Measurements from ENCODE around the gene PPP6R2. TPM values are rescaled to one million over a fixed set of nuclear protein-coding genes. Genes with fewer than 3 reads are reported as not detected.

PPP6R2 gene
- total and polyA plus RNA-seq, 10 donors, result 23.6 to 76.2 (median 62.1) TPM

GRCh38 chr22:50310949-50311444 is 32.1 kb upstream of the PPP6R2 start:
- DNase-seq, result peak; percentile 75

GRCh38 chr22:50311606-50312351 is 31.3 kb upstream of the PPP6R2 start:
- no peak for TF ChIP-seq CTCF (IDR thresholded peaks at IDR 0.05 in 8 of 11, conservative IDR thresholded peaks at IDR 0.05 in 3 of 11)
- peak in 2 of 3 donors; percentile 39 to 44 for TF ChIP-seq POLR2AphosphoS5 (IDR thresholded peaks at IDR 0.05)
- H3K4me3 ChIP-seq, result no peak overlapping the region
- intact Hi-C loops (cut with DNase I; ENCODE audit: low total_unique reads), result no loop called here
- peak overlapping the region in 2 of 8 donors; percentile 12 for H3K27ac ChIP-seq
- H3K36me3 ChIP-seq, result peaks cover 0 to 9% (median 0%) of the 10 kb centered on the region in 6 donors
- H3K9me3 ChIP-seq, result no peaks in the 10 kb centered on the region
- H3K4me1 ChIP-seq, result peaks cover 47 to 91% (median 77%) of the 10 kb centered on the region in 6 donors
- H3K27me3 ChIP-seq (replicated peaks in 1 of 7), result peaks cover 0 to 15% (median 2%) of the 10 kb centered on the region in 7 donors
- WGBS, 5 donors, result 63 to 86% (median 76%) methylated on average over 7 to 23 of the region's 23 CpGs
- DNase-seq, result no peak

More at GRCh38 chr22:50310949-50311444, 32.1 kb upstream of the PPP6R2 start:
- Histone ChIP-seq H3K27ac (peak overlapping the region in 2 of 8 donors; percentile 12), H3K9me3 (no peaks in the 10 kb centered on the region), H3K27me3 (replicated peaks in 1 of 7) (peaks cover 0 to 23% (median 3%) of the 10 kb centered on the region in 7 donors), H3K36me3 (peaks cover 0 to 9% (median 0%) of the 10 kb centered on the region in 6 donors), H3K4me3 (no peak overlapping the region), H3K4me1 (peaks cover 48 to 93% (median 82%) of the 10 kb centered on the region in 6 donors)
- TF ChIP-seq POLR2AphosphoS5 (IDR thresholded peaks at IDR 0.05) (no peak), POLR2A (IDR thresholded peaks at IDR 0.05) (no peak), CTCF (IDR thresholded peaks at IDR 0.05 in 8 of 11, conservative IDR thresholded peaks at IDR 0.05 in 3 of 11) (no peak)
- 89 to 93% (median 92%) methylated on average over 5 to 16 of the region's 16 CpGs for WGBS, 5 donors
- intact Hi-C loops (cut with DNase I; ENCODE audit: low total_unique reads), result no loop called here

- Histone ChIP-seq H3K27ac (peak overlapping the region in 1 of 8 donors; percentile 12), H3K4me1 (peaks cover 44 to 91% (median 74%) of the 10 kb centered on the region in 6 donors), H3K9me3 (no peaks in the 10 kb centered on the region), H3K27me3 (replicated peaks in 1 of 7) (peaks cover 0 to 9% (median 0%) of the 10 kb centered on the region in 7 donors), H3K4me3 (no peak overlapping the region), H3K36me3 (peaks cover 0 to 9% (median 0%) of the 10 kb centered on the region in 6 donors)
- 84 to 97% (median 90%) methylated on average over 4 to 12 of the region's 12 CpGs for WGBS, 5 donors
- no peak for DNase-seq
- intact Hi-C loops (cut with DNase I; ENCODE audit: low total_unique reads), result no loop called here
- TF ChIP-seq CTCF (IDR thresholded peaks at IDR 0.05 in 8 of 11, conservative IDR thresholded peaks at IDR 0.05 in 3 of 11) (no peak), POLR2A (IDR thresholded peaks at IDR 0.05) (no peak), POLR2AphosphoS5 (IDR thresholded peaks at IDR 0.05) (no peak)
Observed at GRCh38 chr22:50312371-50312770, 30.8 kb upstream of the PPP6R2 start.

- Histone ChIP-seq H3K4me3 (no peak overlapping the region), H3K9me3 (no peaks in the 10 kb centered on the region), H3K4me1 (peaks cover 42 to 91% (median 71%) of the 10 kb centered on the region in 6 donors), H3K27me3 (replicated peaks in 1 of 7) (peaks cover 0 to 5% (median 0%) of the 10 kb centered on the region in 7 donors), H3K36me3 (peaks cover 0 to 9% (median 0%) of the 10 kb centered on the region in 6 donors), H3K27ac (no peak overlapping the region)
- TF ChIP-seq POLR2AphosphoS5 (IDR thresholded peaks at IDR 0.05) (no peak), CTCF (IDR thresholded peaks at IDR 0.05 in 8 of 11, conservative IDR thresholded peaks at IDR 0.05 in 3 of 11) (no peak), POLR2A (IDR thresholded peaks at IDR 0.05) (no peak)
- DNase-seq, result no peak
- 73 to 89% (median 86%) methylated on average over 2 to 7 of the region's 7 CpGs for WGBS, 5 donors
- intact Hi-C loops (cut with DNase I; ENCODE audit: low total_unique reads), result no loop called here
Observed at GRCh38 chr22:50313021-50313420, 30.1 kb upstream of the PPP6R2 start.

Data from spleen (tissue), 11 donors.